GM18951 (cell line): ENCODE results near the gene PDLIM7.

Source experiments
- POLR2A ChIP-seq: IDR thresholded peaks from 4 replicates; pipeline ENCODE4 v1.6.1; 2011; ENCODE audit warnings: mild to moderate bottlenecking; ENCODE audit not compliant: insufficient read length, insufficient read depth; ENCODE audit errors: extremely low read depth
- in situ Hi-C: fragments of 300-500 bp; cut with MboI; formaldehyde crosslinking; loops from one replicate; pipeline ENCODE4 v1.12.0; 2022; ENCODE audit warnings: low sequenced_read_pairs, mixed read lengths, inconsistent platforms; ENCODE audit not compliant: unreplicated experiment

Gene PDLIM7

GRCh38 chr5:177445052-177445916 lies 52.1 kb downstream of the PDLIM7 start:
- in situ Hi-C loops, result no loop called here
- TF ChIP-seq POLR2A, result no peak

- TF ChIP-seq POLR2A, result peak; percentile 24
- in situ Hi-C loops, result no loop called here
Measured at GRCh38 chr5:177444106-177445051, 53.0 kb downstream of the PDLIM7 start.

GRCh38 chr5:177443144-177443983 lies 54.0 kb downstream of the PDLIM7 start:
- peak; percentile 11 for TF ChIP-seq POLR2A
- in situ Hi-C loops, result no loop called here

GRCh38 chr5:177442066-177442826 lies 55.2 kb downstream of the PDLIM7 start:
- in situ Hi-C loops, result no loop called here
- TF ChIP-seq POLR2A, result no peak

- in situ Hi-C loops, result no loop called here
- TF ChIP-seq POLR2A, result no peak
Measured at GRCh38 chr5:177440990-177441780, 56.2 kb downstream of the PDLIM7 start.

GRCh38 chr5:177440211-177440989 lies 57.0 kb downstream of the PDLIM7 start:
- no peak for TF ChIP-seq POLR2A
- in situ Hi-C loops, result no loop called here

- in situ Hi-C loops, result no loop called here
Measured at GRCh38 chr5:177439518-177440053, 57.8 kb downstream of the PDLIM7 start.

GRCh38 chr5:177438468-177438867 lies 58.9 kb downstream of the PDLIM7 start:
- in situ Hi-C loops, result no loop called here
- TF ChIP-seq POLR2A, result no peak

More at GRCh38 chr5:177439518-177440053, 57.8 kb downstream of the PDLIM7 start:
- TF ChIP-seq POLR2A, result no peak

GRCh38 chr5:177437623-177438022 lies 59.8 kb downstream of the PDLIM7 start:
- in situ Hi-C loops, result no loop called here
- no peak for TF ChIP-seq POLR2A

- TF ChIP-seq POLR2A, result no peak
Measured at GRCh38 chr5:177435847-177436536, 61.4 kb downstream of the PDLIM7 start.

More at GRCh38 chr5:177435847-177436536, 61.4 kb downstream of the PDLIM7 start:
- in situ Hi-C loops, result no loop called here
